ENCODE data around the gene CLEC16A.

The CLEC16A gene

DNA sequence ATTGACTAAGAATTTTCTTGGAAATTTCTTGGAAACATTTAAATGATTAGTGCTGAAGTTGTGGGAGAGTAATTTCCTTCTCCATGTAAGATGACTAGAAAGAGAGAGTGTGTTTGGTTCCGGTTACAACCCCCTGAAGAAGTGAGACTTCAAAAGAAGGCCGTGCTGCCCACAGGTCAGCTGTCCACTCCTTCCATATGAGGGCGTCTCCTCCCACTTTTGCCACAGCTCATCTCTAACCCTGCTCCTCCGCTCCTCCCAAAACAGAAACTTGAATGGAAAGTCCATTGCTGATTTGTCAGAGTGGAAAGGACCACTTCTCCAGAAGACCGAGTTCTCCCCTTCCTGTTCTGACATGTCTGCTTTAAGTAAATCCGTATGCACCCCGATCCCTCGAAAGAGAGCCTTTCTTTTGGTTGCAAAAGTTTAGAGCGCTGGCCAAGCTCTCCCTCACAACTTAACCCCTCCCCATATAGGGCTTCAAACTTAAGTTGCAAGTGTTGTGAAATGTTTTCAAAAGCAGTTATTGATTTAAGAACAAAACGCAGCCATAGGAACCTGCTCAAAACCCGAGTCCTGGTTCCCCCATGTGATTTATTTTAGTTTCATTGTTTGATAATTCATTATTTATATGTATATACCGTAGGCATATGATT, 182.2 kb downstream of the CLEC16A start:
- no peak for DNase-seq (ENCODE audit: extremely low read depth, insufficient read length)
- TF ChIP-seq, protein P1, sequence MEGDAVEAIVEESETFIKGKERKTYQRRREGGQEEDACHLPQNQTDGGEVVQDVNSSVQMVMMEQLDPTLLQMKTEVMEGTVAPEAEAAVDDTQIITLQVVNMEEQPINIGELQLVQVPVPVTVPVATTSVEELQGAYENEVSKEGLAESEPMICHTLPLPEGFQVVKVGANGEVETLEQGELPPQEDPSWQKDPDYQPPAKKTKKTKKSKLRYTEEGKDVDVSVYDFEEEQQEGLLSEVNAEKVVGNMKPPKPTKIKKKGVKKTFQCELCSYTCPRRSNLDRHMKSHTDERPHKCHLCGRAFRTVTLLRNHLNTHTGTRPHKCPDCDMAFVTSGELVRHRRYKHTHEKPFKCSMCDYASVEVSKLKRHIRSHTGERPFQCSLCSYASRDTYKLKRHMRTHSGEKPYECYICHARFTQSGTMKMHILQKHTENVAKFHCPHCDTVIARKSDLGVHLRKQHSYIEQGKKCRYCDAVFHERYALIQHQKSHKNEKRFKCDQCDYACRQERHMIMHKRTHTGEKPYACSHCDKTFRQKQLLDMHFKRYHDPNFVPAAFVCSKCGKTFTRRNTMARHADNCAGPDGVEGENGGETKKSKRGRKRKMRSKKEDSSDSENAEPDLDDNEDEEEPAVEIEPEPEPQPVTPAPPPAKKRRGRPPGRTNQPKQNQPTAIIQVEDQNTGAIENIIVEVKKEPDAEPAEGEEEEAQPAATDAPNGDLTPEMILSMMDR (IDR thresholded peaks at IDR 0.05; ENCODE audit: insufficient read depth, low read length, poor library complexity, severe bottlenecking), result no peak
- Histone ChIP-seq H3K27me3 (replicated peaks; ENCODE audit: control insufficient read depth, insufficient read depth, low read length) (no peaks in the 10 kb centered on the region), H3K36me3 (ENCODE audit: control insufficient read depth, insufficient read depth, low read length) (peaks cover 18% of the 10 kb centered on the region), H3K4me3 (replicated peaks; ENCODE audit: low read depth, low read length) (no peak overlapping the region)

DNA sequence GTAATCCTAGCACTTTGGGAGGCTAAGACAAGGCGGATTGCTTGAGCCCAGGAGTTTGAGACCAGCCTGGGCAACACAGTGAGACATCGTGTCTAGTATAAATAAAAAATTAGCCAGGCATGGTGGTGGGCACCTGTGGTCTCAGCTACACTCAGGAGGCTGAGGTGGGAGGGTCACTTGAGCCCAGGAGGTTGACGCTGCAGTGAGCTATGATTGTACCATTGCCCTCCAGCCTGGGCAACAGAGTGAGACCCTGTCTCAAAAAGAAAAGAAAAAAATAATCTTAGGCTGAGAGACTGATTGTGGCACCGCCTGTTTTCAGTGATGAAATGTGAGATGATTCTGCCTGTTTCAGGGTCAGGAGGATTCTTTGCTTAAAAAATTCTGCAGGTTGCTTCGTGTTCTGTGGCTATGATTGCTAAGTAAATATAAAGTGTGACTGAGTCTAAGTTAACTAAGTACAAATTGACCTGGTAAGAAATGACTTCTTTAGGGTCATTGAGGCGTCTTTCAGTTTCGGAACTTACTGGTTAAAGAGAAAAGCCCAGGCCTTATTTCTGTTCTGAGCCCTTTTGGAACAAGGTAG, 183.3 kb downstream of the CLEC16A start:
- Histone ChIP-seq H3K4me3 (replicated peaks; ENCODE audit: low read depth, low read length) (no peak overlapping the region), H3K27me3 (replicated peaks; ENCODE audit: control insufficient read depth, insufficient read depth, low read length) (no peaks in the 10 kb centered on the region), H3K36me3 (ENCODE audit: control insufficient read depth, insufficient read depth, low read length) (peaks cover 17% of the 10 kb centered on the region)
- TF ChIP-seq, protein P1 (IDR thresholded peaks at IDR 0.05; ENCODE audit: insufficient read depth, low read length, poor library complexity, severe bottlenecking), result no peak
- DNase-seq (ENCODE audit: extremely low read depth, insufficient read length), result no peak

DNA sequence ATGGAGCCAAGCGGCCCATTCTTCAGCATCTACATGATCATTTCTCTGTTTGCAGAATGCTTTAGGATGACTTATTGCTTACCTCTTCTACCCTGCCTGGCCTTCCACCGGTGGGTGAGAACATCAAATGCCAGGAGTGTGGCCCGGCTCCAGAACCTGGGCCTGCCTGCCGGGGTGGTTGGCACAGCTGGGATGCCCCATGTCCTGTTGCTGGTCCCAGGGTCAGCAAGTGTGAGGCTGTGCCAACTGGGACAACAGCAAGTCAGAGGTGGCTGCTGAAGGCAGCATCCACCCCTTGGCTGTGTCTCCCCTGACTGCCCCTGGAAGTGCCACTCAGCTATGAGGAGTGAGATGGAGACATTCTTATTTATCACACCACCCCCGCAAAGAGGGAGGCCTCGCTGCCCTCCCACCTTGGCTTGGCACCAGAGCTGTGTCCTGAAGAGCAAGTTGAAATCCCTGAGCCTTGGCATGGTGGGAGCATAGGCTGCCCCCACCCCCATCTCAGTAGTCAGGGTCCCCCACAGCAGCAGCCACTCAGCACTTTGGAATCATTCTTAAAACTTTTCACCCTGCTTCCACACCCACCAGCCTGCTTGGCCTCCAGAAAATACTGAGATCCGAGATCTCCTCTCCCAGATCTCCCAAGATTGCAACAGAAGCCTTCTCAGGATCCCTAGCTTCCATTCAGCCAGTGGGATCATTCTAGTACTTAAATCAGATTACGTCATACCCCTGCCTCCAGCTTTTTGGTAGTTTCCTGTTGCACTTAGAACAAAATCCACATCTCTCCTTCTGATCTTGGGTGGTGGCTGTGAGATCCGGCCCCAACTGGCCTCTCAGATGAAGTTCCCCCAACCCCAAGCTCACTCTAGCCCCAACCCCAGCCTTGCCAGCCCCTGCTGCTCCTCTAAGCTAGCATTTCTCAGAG, 184.1 kb downstream of the CLEC16A start:
- Histone ChIP-seq H3K36me3 (ENCODE audit: control insufficient read depth, insufficient read depth, low read length) (peaks cover 14% of the 10 kb centered on the region), H3K27me3 (replicated peaks; ENCODE audit: control insufficient read depth, insufficient read depth, low read length) (no peaks in the 10 kb centered on the region), H3K4me3 (replicated peaks; ENCODE audit: low read depth, low read length) (no peak overlapping the region)
- DNase-seq (ENCODE audit: extremely low read depth, insufficient read length), result no peak
- TF ChIP-seq, protein P1 (IDR thresholded peaks at IDR 0.05; ENCODE audit: insufficient read depth, low read length, poor library complexity, severe bottlenecking), result no peak

DNA sequence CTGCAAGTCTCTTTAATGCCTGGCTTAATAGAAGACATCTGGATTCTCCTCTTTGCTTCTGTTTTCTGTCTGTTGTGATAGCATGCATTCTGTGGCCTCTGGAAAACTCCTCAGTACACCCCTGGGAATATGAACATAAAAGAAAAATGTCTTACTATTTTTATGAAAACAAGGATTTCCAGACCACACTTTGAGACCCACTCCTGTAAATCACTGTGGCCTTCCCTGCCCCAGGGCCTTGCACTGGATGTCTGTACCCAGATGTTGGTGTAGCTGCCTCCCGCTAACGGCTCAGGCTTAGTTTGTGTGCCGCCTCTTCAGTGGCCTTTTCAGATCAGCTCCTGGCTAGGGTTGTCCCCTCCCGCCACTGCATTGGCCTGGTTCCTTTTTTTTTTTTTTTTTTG, 185.0 kb downstream of the CLEC16A start:
- no peak for DNase-seq (ENCODE audit: extremely low read depth, insufficient read length)
- H3K4me3 ChIP-seq (replicated peaks; ENCODE audit: low read depth, low read length), result no peak overlapping the region
- peaks cover 6% of the 10 kb centered on the region for H3K36me3 ChIP-seq (ENCODE audit: control insufficient read depth, insufficient read depth, low read length)
- TF ChIP-seq, protein P1 (IDR thresholded peaks at IDR 0.05; ENCODE audit: insufficient read depth, low read length, poor library complexity, severe bottlenecking), result no peak
- no peaks in the 10 kb centered on the region for H3K27me3 ChIP-seq (replicated peaks; ENCODE audit: control insufficient read depth, insufficient read depth, low read length)

DNA sequence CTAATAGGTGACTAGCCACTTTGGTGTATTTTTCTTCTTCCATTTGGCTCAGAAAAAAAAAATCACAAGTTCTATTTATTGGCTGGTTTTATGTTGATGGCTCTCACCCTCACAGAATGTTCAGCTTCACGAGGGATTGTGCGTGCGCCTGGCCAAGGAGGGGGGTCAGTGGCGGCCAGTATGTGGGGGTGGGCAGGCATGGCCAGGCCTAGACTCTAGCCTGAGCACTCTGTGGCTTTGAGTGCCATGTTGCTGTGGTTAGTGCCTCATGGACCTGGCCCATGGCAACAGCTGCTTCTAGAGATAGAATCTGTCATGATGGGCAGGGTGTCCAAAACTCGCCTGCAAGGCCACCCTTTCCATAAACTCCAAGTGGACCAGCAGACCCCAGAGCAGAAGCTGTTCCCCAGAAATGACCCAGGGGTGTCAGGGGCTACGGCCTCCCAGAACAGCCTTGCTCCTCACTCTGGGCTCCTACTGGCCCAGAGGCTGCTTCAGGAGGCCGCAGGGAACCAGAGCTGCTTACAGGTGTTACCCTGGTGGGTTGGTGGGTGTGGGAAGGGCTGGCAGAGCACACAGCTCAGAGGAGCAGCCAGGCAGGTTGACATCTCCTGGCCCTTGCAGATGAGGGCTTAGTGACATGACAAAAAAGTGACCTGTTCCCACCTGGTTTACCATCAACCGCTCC, 186.8 kb downstream of the CLEC16A start:
- TF ChIP-seq, protein P1 (IDR thresholded peaks at IDR 0.05; ENCODE audit: insufficient read depth, low read length, poor library complexity, severe bottlenecking), result no peak
- no peak for DNase-seq (ENCODE audit: extremely low read depth, insufficient read length)
- H3K4me3 ChIP-seq (replicated peaks; ENCODE audit: low read depth, low read length), result no peak overlapping the region
- H3K27me3 ChIP-seq (replicated peaks; ENCODE audit: control insufficient read depth, insufficient read depth, low read length), result no peaks in the 10 kb centered on the region
- peaks cover 1% of the 10 kb centered on the region for H3K36me3 ChIP-seq (ENCODE audit: control insufficient read depth, insufficient read depth, low read length)

Measured in GM06990 (cell line).